Trophoblast cell (in vitro differentiated cells and primary cell): ENCODE measurements around the gene ITGB8.

Source experiments
- DNase-seq, 2 donors: peaks; one replicate each; pipeline ENCODE4 v3.0.0-alpha.2; 2016
- H2AFZ ChIP-seq: 2 replicates; pipeline ENCODE4 v1.6.1; 2013; ENCODE audit warnings: low read length, moderate library complexity, mild to moderate bottlenecking; ENCODE audit not compliant: insufficient read depth, poor library complexity
- H2AK5ac ChIP-seq: 2 replicates; pipeline ENCODE4 v1.6.1; 2013; ENCODE audit warnings: mild to moderate bottlenecking, low read length
- H2BK120ac ChIP-seq: 2 replicates; pipeline ENCODE4 v1.6.1; 2013; ENCODE audit warnings: low read length, mild to moderate bottlenecking, moderate library complexity; ENCODE audit not compliant: insufficient read depth, poor library complexity
- H2BK12ac ChIP-seq: 2 replicates; pipeline ENCODE4 v1.6.1; 2013; ENCODE audit warnings: mild to moderate bottlenecking, low read length, moderate library complexity
- H2BK5ac ChIP-seq: 2 replicates; pipeline ENCODE4 v1.6.1; 2013; ENCODE audit warnings: low read length, low read depth, moderate library complexity, mild to moderate bottlenecking; ENCODE audit not compliant: poor library complexity
- H3K14ac ChIP-seq: 2 replicates; pipeline ENCODE4 v1.6.1; 2013; ENCODE audit warnings: mild to moderate bottlenecking, low read length
- H3K18ac ChIP-seq: 2 replicates; pipeline ENCODE4 v1.6.1; 2013; ENCODE audit warnings: mild to moderate bottlenecking, low read length
- H3K23ac ChIP-seq: 2 replicates; pipeline ENCODE4 v1.6.1; 2013; ENCODE audit warnings: low read length
- H3K27ac ChIP-seq: 2 replicates; pipeline ENCODE4 v1.5.1; 2013; ENCODE audit warnings: low read depth, mild to moderate bottlenecking, inconsistent platforms, low read length, moderate library complexity
- H3K27me3 ChIP-seq: 2 replicates; pipeline ENCODE4 v1.6.1; 2013; ENCODE audit warnings: inconsistent platforms, mild to moderate bottlenecking, low read length, moderate library complexity; ENCODE audit not compliant: insufficient read depth
- H3K36me3 ChIP-seq, 2 experiments: 1 replicate in 1 of 2; 2 replicates in 1 of 2; pipeline ENCODE4 v1.6.1; 2013; ENCODE audit warnings: low read length in 2 of 2, mild to moderate bottlenecking in 2 of 2, moderate library complexity in 1 of 2; ENCODE audit not compliant: insufficient read depth in 2 of 2, control insufficient read depth in 1 of 2
- H3K4ac ChIP-seq: 2 replicates; pipeline ENCODE4 v1.6.1; 2013; ENCODE audit warnings: low read depth, mild to moderate bottlenecking, low read length, moderate library complexity
- H3K4me1 ChIP-seq, 2 experiments: 1 replicate in 1 of 2; 2 replicates in 1 of 2; pipeline ENCODE4 v1.6.1; 2013; ENCODE audit warnings: low read length in 2 of 2, mild to moderate bottlenecking in 2 of 2, moderate library complexity in 1 of 2; ENCODE audit not compliant: insufficient read depth in 2 of 2, control insufficient read depth in 1 of 2
- H3K4me2 ChIP-seq: 2 replicates; pipeline ENCODE4 v1.6.1; 2013; ENCODE audit warnings: inconsistent platforms, mild to moderate bottlenecking, low read length, moderate library complexity
- H3K4me3 ChIP-seq: 2 replicates; pipeline ENCODE4 v1.5.1; 2013; ENCODE audit warnings: mild to moderate bottlenecking, low read depth, low read length, inconsistent platforms
- H3K79me1 ChIP-seq: one replicate; pipeline ENCODE4 v1.6.1; 2013; ENCODE audit warnings: low read length
- H3K79me2 ChIP-seq: 2 replicates; pipeline ENCODE4 v1.6.1; 2013; ENCODE audit warnings: low read length, mild to moderate bottlenecking; ENCODE audit not compliant: control insufficient read depth, insufficient read depth, poor library complexity
- H3K9ac ChIP-seq: 2 replicates; pipeline ENCODE4 v1.6.1; 2013; ENCODE audit warnings: mild to moderate bottlenecking, low read length
- H3K9me3 ChIP-seq: 2 replicates; pipeline ENCODE4 v1.6.1; 2013; ENCODE audit warnings: low read depth, mild to moderate bottlenecking, control low read depth, inconsistent platforms, low read length; ENCODE audit not compliant: insufficient read depth
- H4K12ac ChIP-seq: 2 replicates; pipeline ENCODE4 v1.6.1; 2013; ENCODE audit warnings: low read depth, mild to moderate bottlenecking, low read length, moderate library complexity
- H4K8ac ChIP-seq: 2 replicates; pipeline ENCODE4 v1.6.1; 2013; ENCODE audit warnings: low read depth, mild to moderate bottlenecking, low read length, moderate library complexity
- H4K91ac ChIP-seq: one replicate; pipeline ENCODE4 v1.6.1; 2013; ENCODE audit warnings: low read depth, mild to moderate bottlenecking, low read length, moderate library complexity
- WGBS: extraction: QIAGEN DNeasy Blood & Tissue Kit; methylation state at CpG from one replicate; pipeline ENCODE4 v1.1.7; 2013; ENCODE audit warnings: missing lambda C conversion rate; ENCODE audit not compliant: insufficient read length, insufficient coverage; ENCODE audit errors: extremely low coverage; 5-methylcytosine and 5-hydroxymethylcytosine counted together

Gene ITGB8

DNA sequence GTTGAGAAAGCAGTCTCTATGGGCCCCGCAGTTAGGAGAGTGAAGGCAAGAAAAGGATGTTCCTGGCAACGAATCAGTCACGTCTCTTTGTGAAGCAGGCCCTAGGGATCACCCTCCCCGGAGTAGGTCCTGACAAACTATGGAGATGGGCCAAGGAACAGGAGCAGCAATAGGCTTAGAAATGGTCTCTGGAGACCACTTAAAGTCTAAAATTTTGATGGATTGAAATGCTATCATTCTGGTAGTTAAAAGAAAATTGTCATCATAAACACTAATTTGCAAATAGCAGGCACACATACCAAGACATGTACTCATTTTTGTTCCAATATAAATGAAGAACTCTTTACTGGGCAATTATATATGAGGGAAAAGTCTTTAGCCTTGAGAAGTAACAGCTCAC lies 123.5 kb downstream of the ITGB8 start:
- no peak overlapping the region for H3K4me2 ChIP-seq
- no peaks in the 10 kb centered on the region for H3K4me1 ChIP-seq
- WGBS = no CpG with 5 or more reads among the region's 4 CpGs
- no peaks in the 10 kb centered on the region for H3K79me1 ChIP-seq
- H4K12ac ChIP-seq = no peak overlapping the region
- no peaks in the 10 kb centered on the region for H3K36me3 ChIP-seq
- H4K91ac ChIP-seq = no peak overlapping the region
- no peak overlapping the region for H2BK5ac ChIP-seq
- DNase-seq = no peak
- no peak overlapping the region for H3K18ac ChIP-seq
- H3K14ac ChIP-seq = no peak overlapping the region
- H3K9me3 ChIP-seq = no peaks in the 10 kb centered on the region
- no peak overlapping the region for H4K8ac ChIP-seq
- no peak overlapping the region for H2AFZ ChIP-seq
- H3K9ac ChIP-seq = no peak overlapping the region
- no peaks in the 10 kb centered on the region for H3K79me2 ChIP-seq
- no peak overlapping the region for H3K27ac ChIP-seq
- no peak overlapping the region for H2BK120ac ChIP-seq
- no peak overlapping the region for H2AK5ac ChIP-seq
- H3K4ac ChIP-seq = no peak overlapping the region
- H3K27me3 ChIP-seq = no peaks in the 10 kb centered on the region
- H3K4me3 ChIP-seq = no peak overlapping the region
- H3K23ac ChIP-seq = no peak overlapping the region
- no peak overlapping the region for H2BK12ac ChIP-seq

DNA sequence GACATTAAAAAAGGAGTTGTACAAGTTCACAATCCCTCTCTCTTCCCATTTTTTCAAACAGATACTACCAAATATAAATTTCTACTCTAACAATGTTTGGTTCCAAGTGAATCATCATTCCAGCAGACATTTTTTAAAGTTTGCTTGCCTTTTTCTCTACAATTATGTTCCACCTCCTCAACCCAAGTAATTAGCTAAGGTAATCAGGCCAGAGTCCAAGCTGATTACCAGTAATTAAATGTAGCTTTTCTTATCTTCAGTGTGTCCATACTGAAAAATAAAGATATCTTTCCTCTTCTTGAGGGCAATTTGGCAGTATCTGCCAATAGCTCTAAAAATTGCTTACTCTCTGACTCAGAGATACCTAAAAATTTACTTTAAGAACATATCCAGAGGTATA lies 126.0 kb downstream of the ITGB8 start:
- Histone ChIP-seq H4K8ac (no peak overlapping the region), H3K79me2 (no peaks in the 10 kb centered on the region), H2BK5ac (no peak overlapping the region), H3K4me3 (no peak overlapping the region), H3K36me3 (no peaks in the 10 kb centered on the region), H2AFZ (no peak overlapping the region), H3K9ac (no peak overlapping the region), H3K79me1 (no peaks in the 10 kb centered on the region), H3K9me3 (no peaks in the 10 kb centered on the region), H3K18ac (no peak overlapping the region), H3K4me1 (no peaks in the 10 kb centered on the region), H3K27me3 (no peaks in the 10 kb centered on the region), H3K4ac (no peak overlapping the region), H4K12ac (no peak overlapping the region), H2BK120ac (no peak overlapping the region), H2AK5ac (no peak overlapping the region), H3K23ac (no peak overlapping the region), H3K4me2 (no peak overlapping the region), H3K14ac (no peak overlapping the region), H3K27ac (no peak overlapping the region), H4K91ac (no peak overlapping the region), H2BK12ac (no peak overlapping the region)
- DNase-seq = no peak

- Histone ChIP-seq H3K4me3 (no peak overlapping the region), H3K18ac (no peak overlapping the region), H4K8ac (no peak overlapping the region), H3K4ac (no peak overlapping the region), H2BK5ac (no peak overlapping the region), H4K12ac (no peak overlapping the region), H3K27me3 (no peaks in the 10 kb centered on the region), H3K36me3 (no peaks in the 10 kb centered on the region), H2BK120ac (no peak overlapping the region), H3K9ac (no peak overlapping the region), H3K9me3 (no peaks in the 10 kb centered on the region), H3K23ac (no peak overlapping the region), H2AFZ (no peak overlapping the region), H3K4me1 (no peaks in the 10 kb centered on the region), H4K91ac (no peak overlapping the region), H3K4me2 (no peak overlapping the region), H3K14ac (no peak overlapping the region), H3K79me1 (no peaks in the 10 kb centered on the region), H2BK12ac (no peak overlapping the region), H3K79me2 (no peaks in the 10 kb centered on the region), H3K27ac (no peak overlapping the region), H2AK5ac (no peak overlapping the region)
- no CpG with 5 or more reads among the region's 1 CpG for WGBS
- peak in 1 of 2 donors; percentile 21 for DNase-seq
Observed at GRCh38 chr7:20458521-20458920, 127.8 kb downstream of the ITGB8 start.

DNA sequence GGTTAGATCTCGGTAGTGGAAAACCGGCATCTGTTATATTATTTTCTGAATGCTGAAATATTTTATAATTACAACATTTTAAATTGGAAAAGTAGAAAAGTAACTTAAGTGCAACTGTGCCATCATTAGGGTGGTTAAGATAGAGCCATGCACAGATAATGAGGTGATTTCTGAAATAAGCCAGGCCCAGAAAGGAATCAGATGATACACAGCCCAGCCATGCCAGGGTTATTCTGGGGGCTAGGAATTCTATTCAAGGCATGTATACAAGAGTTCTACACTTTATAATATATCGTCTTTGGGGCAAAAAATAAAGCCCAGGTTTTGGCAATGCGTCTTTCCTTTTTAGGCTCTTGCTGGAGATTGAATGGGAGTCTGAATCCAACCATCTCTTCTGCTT lies 128.7 kb downstream of the ITGB8 start:
- no peak overlapping the region for H4K8ac ChIP-seq
- no peak overlapping the region for H2AK5ac ChIP-seq
- no peak overlapping the region for H3K4ac ChIP-seq
- H2AFZ ChIP-seq = no peak overlapping the region
- H3K14ac ChIP-seq = no peak overlapping the region
- no peak overlapping the region for H2BK120ac ChIP-seq
- no peak overlapping the region for H3K23ac ChIP-seq
- no peaks in the 10 kb centered on the region for H3K36me3 ChIP-seq
- H4K91ac ChIP-seq = no peak overlapping the region
- no peak overlapping the region for H3K18ac ChIP-seq
- H2BK12ac ChIP-seq = no peak overlapping the region
- no peak overlapping the region for H2BK5ac ChIP-seq
- H3K27ac ChIP-seq = no peak overlapping the region
- no peak overlapping the region for H3K9ac ChIP-seq
- H3K79me2 ChIP-seq = no peaks in the 10 kb centered on the region
- no peak overlapping the region for H3K4me2 ChIP-seq
- no peaks in the 10 kb centered on the region for H3K79me1 ChIP-seq
- H3K4me3 ChIP-seq = no peak overlapping the region
- no peaks in the 10 kb centered on the region for H3K9me3 ChIP-seq
- WGBS = no CpG with 5 or more reads among the region's 4 CpGs
- no peak overlapping the region for H4K12ac ChIP-seq
- H3K4me1 ChIP-seq = no peaks in the 10 kb centered on the region
- no peaks in the 10 kb centered on the region for H3K27me3 ChIP-seq
- DNase-seq = no peak

GRCh38 chr7:20464891-20465290 lies 134.2 kb downstream of the ITGB8 start:
- no peak overlapping the region for H3K4ac ChIP-seq
- H3K18ac ChIP-seq = no peak overlapping the region
- H3K36me3 ChIP-seq = no peaks in the 10 kb centered on the region
- H2AK5ac ChIP-seq = no peak overlapping the region
- H2AFZ ChIP-seq = no peak overlapping the region
- no peaks in the 10 kb centered on the region for H3K79me1 ChIP-seq
- H4K8ac ChIP-seq = no peak overlapping the region
- no peak overlapping the region for H2BK5ac ChIP-seq
- no peak overlapping the region for H3K23ac ChIP-seq
- no peak overlapping the region for H3K14ac ChIP-seq
- H4K91ac ChIP-seq = no peak overlapping the region
- no peaks in the 10 kb centered on the region for H3K9me3 ChIP-seq
- H3K4me2 ChIP-seq = no peak overlapping the region
- H3K27me3 ChIP-seq = no peaks in the 10 kb centered on the region
- H2BK12ac ChIP-seq = no peak overlapping the region
- no peak overlapping the region for H4K12ac ChIP-seq
- no CpG with 5 or more reads among the region's 1 CpG for whole genome bisulfite sequencing
- no peaks in the 10 kb centered on the region for H3K4me1 ChIP-seq
- H3K27ac ChIP-seq = no peak overlapping the region
- no peak overlapping the region for H3K4me3 ChIP-seq
- no peak for DNase-seq
- H3K79me2 ChIP-seq = no peaks in the 10 kb centered on the region
- H2BK120ac ChIP-seq = no peak overlapping the region
- no peak overlapping the region for H3K9ac ChIP-seq
